ENCODE measurements around the gene ANKRD55.
"Not testable (repeated sequence)": the region's sequence is repeated elsewhere in the genome, so short reads cannot be mapped to it uniquely, and the experiment has no call there.

Gene ANKRD55

GRCh38 chr5:56203936-56204335, 29.2 kb downstream of the ANKRD55 start:
- not testable (repeated sequence) for H3K4me3 ChIP-seq (ENCODE audit: low read depth, low read length); H3K4me1 ChIP-seq (ENCODE audit: control insufficient read depth, insufficient read depth, low read length); H3K36me3 ChIP-seq (ENCODE audit: control insufficient read depth, insufficient read depth, low read length); H3K9me3 ChIP-seq (ENCODE audit: control insufficient read depth, insufficient read depth, low read length); H3K27me3 ChIP-seq (ENCODE audit: control insufficient read depth, insufficient read depth, low read length); H3K9ac ChIP-seq (ENCODE audit: low read depth, low read length)

DNA sequence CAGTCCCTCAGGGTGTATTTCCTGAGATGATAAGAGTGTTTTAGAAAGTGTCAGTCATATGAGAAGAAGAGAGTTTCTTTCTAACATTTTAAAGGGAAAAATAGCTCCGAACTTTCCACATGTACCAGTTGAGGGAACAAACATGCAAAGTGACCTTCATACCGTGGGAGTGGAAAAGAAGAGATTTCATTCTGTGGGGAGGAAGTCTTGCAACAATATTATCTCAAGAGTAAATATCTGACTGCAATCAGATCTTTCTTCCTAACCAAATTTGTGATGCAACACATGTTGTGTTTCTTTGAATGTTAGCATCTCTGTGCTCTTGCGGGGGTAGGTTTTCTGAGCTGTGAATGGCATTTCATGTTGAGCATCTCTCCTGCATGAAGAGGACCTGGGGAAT, 30.6 kb downstream of the ANKRD55 start:
- Histone ChIP-seq H3K9ac (ENCODE audit: low read depth, low read length) (no peak overlapping the region), H3K27me3 (ENCODE audit: control insufficient read depth, insufficient read depth, low read length) (no peaks in the 10 kb centered on the region), H3K4me1 (ENCODE audit: control insufficient read depth, insufficient read depth, low read length) (no peaks in the 10 kb centered on the region), H3K9me3 (ENCODE audit: control insufficient read depth, insufficient read depth, low read length) (no peaks in the 10 kb centered on the region), H3K4me3 (ENCODE audit: low read depth, low read length) (no peak overlapping the region), H3K36me3 (ENCODE audit: control insufficient read depth, insufficient read depth, low read length) (no peaks in the 10 kb centered on the region)

GRCh38 chr5:56201762-56202261, 31.3 kb downstream of the ANKRD55 start:
- H3K4me3 ChIP-seq (ENCODE audit: low read depth, low read length); H3K4me1 ChIP-seq (ENCODE audit: control insufficient read depth, insufficient read depth, low read length); H3K9me3 ChIP-seq (ENCODE audit: control insufficient read depth, insufficient read depth, low read length); H3K36me3 ChIP-seq (ENCODE audit: control insufficient read depth, insufficient read depth, low read length); H3K9ac ChIP-seq (ENCODE audit: low read depth, low read length); H3K27me3 ChIP-seq (ENCODE audit: control insufficient read depth, insufficient read depth, low read length): not testable (repeated sequence)

DNA sequence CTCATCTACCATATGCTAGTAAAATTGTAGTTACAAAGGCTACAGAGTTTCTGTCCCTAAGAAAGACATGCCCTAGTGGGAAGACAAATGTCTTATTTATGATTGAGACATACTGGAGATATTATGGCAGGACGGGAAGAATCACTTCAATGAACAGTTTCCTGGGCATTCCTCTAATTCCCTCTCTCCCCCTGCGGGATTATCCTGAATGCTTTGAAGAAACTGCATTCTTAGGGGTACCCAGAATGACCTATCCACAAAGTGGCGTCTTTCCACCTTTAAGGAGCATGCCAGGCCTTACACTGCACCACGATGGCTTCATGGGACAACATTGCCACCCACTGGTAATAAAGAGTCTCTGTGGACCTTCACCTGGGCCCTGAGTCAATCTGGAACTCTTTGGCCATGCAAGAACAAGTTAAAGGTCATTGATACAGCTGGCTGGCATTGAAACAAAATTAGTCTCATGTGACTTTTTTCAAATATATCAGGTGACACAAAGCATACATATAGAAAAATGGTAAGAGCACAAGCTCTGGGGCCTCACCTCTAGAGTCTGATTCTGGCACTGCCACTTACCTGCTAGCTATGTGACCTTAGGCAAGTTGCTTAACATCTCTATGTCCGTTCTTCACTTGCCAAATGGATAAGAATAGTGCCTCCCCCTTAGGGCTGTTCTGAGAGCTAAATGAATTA, 32.0 kb downstream of the ANKRD55 start:
- Histone ChIP-seq H3K27me3 (ENCODE audit: control insufficient read depth, insufficient read depth, low read length) (no peaks in the 10 kb centered on the region), H3K9ac (ENCODE audit: low read depth, low read length) (no peak overlapping the region), H3K36me3 (ENCODE audit: control insufficient read depth, insufficient read depth, low read length) (no peaks in the 10 kb centered on the region), H3K4me3 (ENCODE audit: low read depth, low read length) (no peak overlapping the region), H3K4me1 (ENCODE audit: control insufficient read depth, insufficient read depth, low read length) (no peaks in the 10 kb centered on the region), H3K9me3 (ENCODE audit: control insufficient read depth, insufficient read depth, low read length) (no peaks in the 10 kb centered on the region)

- H3K4me3 ChIP-seq (ENCODE audit: low read depth, low read length), result no peak overlapping the region
- H3K27me3 ChIP-seq (ENCODE audit: control insufficient read depth, insufficient read depth, low read length), result no peaks in the 10 kb centered on the region
- H3K9me3 ChIP-seq (ENCODE audit: control insufficient read depth, insufficient read depth, low read length), result no peaks in the 10 kb centered on the region
- H3K4me1 ChIP-seq (ENCODE audit: control insufficient read depth, insufficient read depth, low read length), result no peaks in the 10 kb centered on the region
- no peaks in the 10 kb centered on the region for H3K36me3 ChIP-seq (ENCODE audit: control insufficient read depth, insufficient read depth, low read length)
- H3K9ac ChIP-seq (ENCODE audit: low read depth, low read length), result no peak overlapping the region
These were observed 38.1 kb downstream of the ANKRD55 start for GRCh38 chr5:56195016-56195415.

DNA sequence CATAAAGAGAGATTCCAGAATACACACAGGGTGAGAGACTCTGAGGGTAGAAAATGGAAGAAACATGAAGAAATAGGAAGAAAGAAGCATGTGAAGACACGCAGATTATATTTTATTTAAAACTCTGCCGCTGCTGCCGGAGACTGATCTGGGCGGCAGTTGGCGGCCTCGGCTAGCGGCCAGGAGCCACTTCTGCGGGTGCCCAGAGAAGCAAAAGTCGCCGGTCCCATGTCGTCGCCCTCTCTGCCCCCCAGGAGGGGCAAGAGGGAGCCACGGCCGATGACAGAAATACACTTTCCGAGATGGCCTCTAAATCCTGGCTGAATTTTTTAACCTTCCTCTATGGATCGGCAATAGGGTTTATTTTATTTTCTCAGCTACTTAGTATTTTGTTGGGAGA, 40.9 kb downstream of the ANKRD55 start:
- H3K9me3 ChIP-seq (ENCODE audit: control insufficient read depth, insufficient read depth, low read length), result no peaks in the 10 kb centered on the region
- H3K4me3 ChIP-seq (ENCODE audit: low read depth, low read length), result no peak overlapping the region
- H3K9ac ChIP-seq (ENCODE audit: low read depth, low read length), result no peak overlapping the region
- no peaks in the 10 kb centered on the region for H3K36me3 ChIP-seq (ENCODE audit: control insufficient read depth, insufficient read depth, low read length)
- H3K4me1 ChIP-seq (ENCODE audit: control insufficient read depth, insufficient read depth, low read length), result no peaks in the 10 kb centered on the region
- H3K27me3 ChIP-seq (ENCODE audit: control insufficient read depth, insufficient read depth, low read length), result no peaks in the 10 kb centered on the region

- Histone ChIP-seq H3K9ac (ENCODE audit: low read depth, low read length) (no peak overlapping the region), H3K4me1 (ENCODE audit: control insufficient read depth, insufficient read depth, low read length) (peaks cover 4% of the 10 kb centered on the region)
These were observed 41.5 kb downstream of the ANKRD55 start for GRCh38 chr5:56191656-56192055.

DNA sequence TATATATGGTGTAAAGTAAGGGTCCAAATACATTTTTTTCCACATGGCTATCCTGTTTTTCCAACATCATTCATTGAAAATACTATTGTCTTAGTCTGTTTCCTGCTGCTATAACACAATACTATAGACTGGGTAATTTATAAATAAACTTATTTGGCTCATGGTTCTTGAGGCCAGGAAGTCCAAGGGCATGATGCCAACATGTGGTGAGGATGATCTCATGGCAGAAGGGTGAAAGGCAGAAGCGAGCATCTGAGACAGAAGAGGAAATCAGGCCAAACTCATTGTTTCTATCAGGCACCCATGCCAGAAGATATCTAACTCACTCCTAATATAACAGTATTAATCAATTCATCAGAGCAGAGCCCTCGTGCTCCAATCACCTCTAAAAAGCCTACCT, 42.6 kb downstream of the ANKRD55 start:
- H3K9me3 ChIP-seq (ENCODE audit: control insufficient read depth, insufficient read depth, low read length), result no peaks in the 10 kb centered on the region
- no peak overlapping the region for H3K4me3 ChIP-seq (ENCODE audit: low read depth, low read length)
- H3K36me3 ChIP-seq (ENCODE audit: control insufficient read depth, insufficient read depth, low read length), result no peaks in the 10 kb centered on the region
- H3K4me1 ChIP-seq (ENCODE audit: control insufficient read depth, insufficient read depth, low read length), result peaks cover 4% of the 10 kb centered on the region
- H3K9ac ChIP-seq (ENCODE audit: low read depth, low read length), result no peak overlapping the region
- no peaks in the 10 kb centered on the region for H3K27me3 ChIP-seq (ENCODE audit: control insufficient read depth, insufficient read depth, low read length)

More at GRCh38 chr5:56191656-56192055, 41.5 kb downstream of the ANKRD55 start:
- Histone ChIP-seq H3K9me3 (ENCODE audit: control insufficient read depth, insufficient read depth, low read length) (no peaks in the 10 kb centered on the region), H3K4me3 (ENCODE audit: low read depth, low read length) (no peak overlapping the region), H3K36me3 (ENCODE audit: control insufficient read depth, insufficient read depth, low read length) (no peaks in the 10 kb centered on the region), H3K27me3 (ENCODE audit: control insufficient read depth, insufficient read depth, low read length) (no peaks in the 10 kb centered on the region)

GRCh38 chr5:56185768-56186311, 47.3 kb downstream of the ANKRD55 start:
- Histone ChIP-seq H3K4me3 (ENCODE audit: low read depth, low read length) (no peak overlapping the region), H3K27me3 (ENCODE audit: control insufficient read depth, insufficient read depth, low read length) (no peaks in the 10 kb centered on the region), H3K9me3 (ENCODE audit: control insufficient read depth, insufficient read depth, low read length) (no peaks in the 10 kb centered on the region), H3K36me3 (ENCODE audit: control insufficient read depth, insufficient read depth, low read length) (no peaks in the 10 kb centered on the region), H3K4me1 (ENCODE audit: control insufficient read depth, insufficient read depth, low read length) (peaks cover 4% of the 10 kb centered on the region), H3K9ac (ENCODE audit: low read depth, low read length) (no peak overlapping the region)

DNA sequence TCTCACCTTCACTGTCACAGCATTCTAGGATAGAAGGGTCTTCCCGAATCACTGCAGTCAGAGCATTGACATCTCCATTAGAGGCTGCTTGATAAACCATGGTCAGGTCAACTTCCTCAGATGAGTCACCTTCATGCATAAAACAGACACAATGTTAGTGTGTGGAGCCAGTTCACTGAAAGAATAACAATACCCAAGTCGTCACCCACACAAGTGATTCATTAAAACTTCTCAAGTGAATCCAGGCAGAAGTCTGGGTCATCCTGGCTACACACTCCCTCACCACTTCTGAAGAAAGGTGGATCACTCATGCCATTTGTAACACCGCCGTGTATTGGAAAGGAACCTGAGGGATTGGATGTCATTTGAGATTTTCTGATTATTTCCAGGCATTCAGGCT, 49.6 kb downstream of the ANKRD55 start:
- H3K27me3 ChIP-seq (ENCODE audit: control insufficient read depth, insufficient read depth, low read length), result no peaks in the 10 kb centered on the region
- no peak overlapping the region for H3K9ac ChIP-seq (ENCODE audit: low read depth, low read length)
- no peaks in the 10 kb centered on the region for H3K9me3 ChIP-seq (ENCODE audit: control insufficient read depth, insufficient read depth, low read length)
- H3K36me3 ChIP-seq (ENCODE audit: control insufficient read depth, insufficient read depth, low read length), result no peaks in the 10 kb centered on the region
- H3K4me1 ChIP-seq (ENCODE audit: control insufficient read depth, insufficient read depth, low read length), result peaks cover 4% of the 10 kb centered on the region
- H3K4me3 ChIP-seq (ENCODE audit: low read depth, low read length), result no peak overlapping the region

GRCh38 chr5:56179442-56179841, 53.7 kb downstream of the ANKRD55 start:
- Histone ChIP-seq H3K9me3 (ENCODE audit: control insufficient read depth, insufficient read depth, low read length) (no peaks in the 10 kb centered on the region), H3K27me3 (ENCODE audit: control insufficient read depth, insufficient read depth, low read length) (no peaks in the 10 kb centered on the region), H3K36me3 (ENCODE audit: control insufficient read depth, insufficient read depth, low read length) (no peaks in the 10 kb centered on the region), H3K4me1 (ENCODE audit: control insufficient read depth, insufficient read depth, low read length) (peaks cover 5% of the 10 kb centered on the region), H3K9ac (ENCODE audit: low read depth, low read length) (no peak overlapping the region), H3K4me3 (ENCODE audit: low read depth, low read length) (no peak overlapping the region)

GRCh38 chr5:56178823-56179222, 54.3 kb downstream of the ANKRD55 start:
- H3K9me3 ChIP-seq (ENCODE audit: control insufficient read depth, insufficient read depth, low read length), result no peaks in the 10 kb centered on the region
- H3K9ac ChIP-seq (ENCODE audit: low read depth, low read length), result no peak overlapping the region
- H3K4me3 ChIP-seq (ENCODE audit: low read depth, low read length), result no peak overlapping the region
- peaks cover 5% of the 10 kb centered on the region for H3K4me1 ChIP-seq (ENCODE audit: control insufficient read depth, insufficient read depth, low read length)
- H3K27me3 ChIP-seq (ENCODE audit: control insufficient read depth, insufficient read depth, low read length), result no peaks in the 10 kb centered on the region
- H3K36me3 ChIP-seq (ENCODE audit: control insufficient read depth, insufficient read depth, low read length), result no peaks in the 10 kb centered on the region

Measured in iPS-15b (cell line).